22Rv1 (cell line): Measurements from ENCODE around the gene EHD4.

ENCODE experiments used
- H3K27ac ChIP-seq: fragments of 450-650 bp; 2 replicates; pipeline ENCODE4 v1.5.1; 2017
- ZFX ChIP-seq: fragments of 450-650 bp; IDR thresholded peaks from 2 replicates; pipeline ENCODE4 v1.6.1; 2017; ENCODE audit warnings: antibody characterized with exemption, borderline replicate concordance
- TF ChIP-seq, protein P1 (sequence below): fragments of 450-650 bp; IDR thresholded peaks from 2 replicates; pipeline ENCODE4 v1.5.1; 2017; ENCODE audit warnings: mild to moderate bottlenecking

Gene EHD4

DNA sequence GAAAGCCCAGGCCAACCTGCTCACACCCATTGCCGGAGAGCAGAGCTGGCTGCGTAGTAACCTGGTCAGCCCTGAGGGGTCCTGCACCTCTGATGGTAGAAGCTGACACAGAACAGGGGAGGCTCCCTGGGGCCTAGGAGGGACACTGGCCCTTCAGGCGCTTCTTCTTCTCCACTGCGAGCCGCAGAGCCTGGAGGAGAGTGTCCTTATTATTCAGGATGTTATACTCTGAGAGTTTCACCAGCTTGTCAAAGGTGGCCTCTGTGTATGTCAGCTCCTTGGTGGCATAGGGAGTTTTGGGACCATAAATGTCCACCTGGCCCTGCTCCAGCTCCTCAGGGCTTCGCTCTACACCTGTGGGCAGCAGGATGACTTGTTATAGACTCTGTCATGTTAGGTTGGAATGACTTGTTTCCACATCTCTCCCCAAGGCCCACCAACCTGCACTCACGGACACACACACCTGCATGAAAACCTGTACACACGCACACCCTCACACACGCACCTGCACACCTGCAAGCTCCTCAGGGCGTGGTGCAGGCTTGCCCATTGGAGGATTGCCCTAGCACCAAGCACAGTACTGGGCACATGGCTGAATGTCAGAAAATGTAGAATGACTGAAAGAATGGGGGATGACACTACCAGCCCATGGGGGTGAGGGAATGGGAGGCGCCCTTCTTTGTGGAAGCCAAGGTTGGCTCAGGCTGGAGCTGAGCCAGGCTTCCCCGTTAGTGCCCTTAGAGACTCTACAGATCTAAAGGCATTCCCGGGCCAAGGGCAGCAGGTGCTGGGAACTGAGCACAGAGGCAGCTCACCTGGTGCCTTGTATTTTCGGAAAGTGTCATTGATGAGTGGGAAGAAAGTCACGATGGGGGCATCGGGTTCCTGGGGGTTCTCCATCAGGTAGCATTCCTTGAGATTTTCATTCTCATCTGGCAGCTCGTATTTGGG, 11.5 kb upstream of the EHD4 start:
- TF ChIP-seq ZFX, result no peak
- TF ChIP-seq, protein P1, sequence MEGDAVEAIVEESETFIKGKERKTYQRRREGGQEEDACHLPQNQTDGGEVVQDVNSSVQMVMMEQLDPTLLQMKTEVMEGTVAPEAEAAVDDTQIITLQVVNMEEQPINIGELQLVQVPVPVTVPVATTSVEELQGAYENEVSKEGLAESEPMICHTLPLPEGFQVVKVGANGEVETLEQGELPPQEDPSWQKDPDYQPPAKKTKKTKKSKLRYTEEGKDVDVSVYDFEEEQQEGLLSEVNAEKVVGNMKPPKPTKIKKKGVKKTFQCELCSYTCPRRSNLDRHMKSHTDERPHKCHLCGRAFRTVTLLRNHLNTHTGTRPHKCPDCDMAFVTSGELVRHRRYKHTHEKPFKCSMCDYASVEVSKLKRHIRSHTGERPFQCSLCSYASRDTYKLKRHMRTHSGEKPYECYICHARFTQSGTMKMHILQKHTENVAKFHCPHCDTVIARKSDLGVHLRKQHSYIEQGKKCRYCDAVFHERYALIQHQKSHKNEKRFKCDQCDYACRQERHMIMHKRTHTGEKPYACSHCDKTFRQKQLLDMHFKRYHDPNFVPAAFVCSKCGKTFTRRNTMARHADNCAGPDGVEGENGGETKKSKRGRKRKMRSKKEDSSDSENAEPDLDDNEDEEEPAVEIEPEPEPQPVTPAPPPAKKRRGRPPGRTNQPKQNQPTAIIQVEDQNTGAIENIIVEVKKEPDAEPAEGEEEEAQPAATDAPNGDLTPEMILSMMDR, result no peak
- H3K27ac ChIP-seq, result no peak overlapping the region

DNA sequence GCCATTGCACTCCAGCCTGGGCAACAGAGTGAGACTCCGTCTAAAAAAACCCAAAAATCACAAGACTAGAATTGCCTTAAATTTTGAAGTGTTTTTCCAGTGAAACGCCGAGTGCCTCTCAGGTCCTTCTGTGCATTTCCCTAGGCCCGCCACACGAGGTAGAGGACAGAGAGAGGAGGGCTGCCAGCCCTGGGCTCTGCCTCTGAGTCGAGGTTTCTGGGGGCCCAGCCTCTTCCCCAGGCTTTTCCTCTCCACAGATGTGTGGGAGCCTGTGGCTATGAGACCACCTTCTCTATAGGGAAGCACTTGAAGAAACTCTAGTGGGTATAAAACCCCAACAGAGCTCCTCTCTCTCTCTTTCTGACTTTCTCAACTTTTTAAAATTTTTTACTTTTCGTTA, 10.9 kb upstream of the EHD4 start:
- H3K27ac ChIP-seq, result no peak overlapping the region
- TF ChIP-seq, protein P1, result no peak
- TF ChIP-seq ZFX, result no peak

DNA sequence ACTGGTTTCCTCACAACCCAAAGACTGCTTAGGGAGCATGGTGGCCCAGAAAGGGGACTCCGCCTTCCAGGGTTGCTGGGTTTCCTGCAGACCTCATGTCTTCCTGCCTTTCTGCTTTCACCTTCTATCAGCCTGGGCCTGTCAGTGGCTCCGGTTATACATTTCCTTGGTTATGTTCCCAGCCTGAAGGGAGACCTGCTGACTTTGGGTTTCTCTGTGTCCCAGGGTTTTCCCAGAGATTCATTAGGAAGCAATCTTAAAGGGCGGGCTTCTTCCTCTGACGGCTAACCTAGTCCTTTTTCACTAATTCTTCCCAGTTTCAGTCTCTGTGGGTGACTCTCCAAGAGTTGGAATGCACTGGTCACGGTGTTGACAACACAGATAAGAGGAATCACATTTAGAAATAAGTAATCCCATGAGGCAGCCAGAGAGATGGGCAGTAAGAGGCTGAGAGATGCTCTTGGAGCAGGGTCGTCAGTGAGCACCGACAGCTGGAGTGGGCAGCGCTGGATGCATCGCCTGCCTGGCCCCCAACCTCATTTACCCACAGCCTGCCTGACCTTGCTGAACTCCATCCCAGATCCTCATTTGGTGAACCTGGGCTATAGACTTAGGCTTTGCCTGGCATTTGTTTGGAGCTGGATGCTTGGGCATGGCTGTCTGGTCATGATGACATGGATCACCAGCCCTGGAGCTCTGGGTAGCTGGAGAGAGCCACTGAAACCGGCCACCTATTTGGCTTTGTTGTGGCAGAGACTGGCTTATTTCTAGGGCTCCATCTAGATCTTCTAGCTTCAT, 10.0 kb upstream of the EHD4 start:
- H3K27ac ChIP-seq, result no peak overlapping the region
- TF ChIP-seq, protein P1, result no peak
- no peak for TF ChIP-seq ZFX

DNA sequence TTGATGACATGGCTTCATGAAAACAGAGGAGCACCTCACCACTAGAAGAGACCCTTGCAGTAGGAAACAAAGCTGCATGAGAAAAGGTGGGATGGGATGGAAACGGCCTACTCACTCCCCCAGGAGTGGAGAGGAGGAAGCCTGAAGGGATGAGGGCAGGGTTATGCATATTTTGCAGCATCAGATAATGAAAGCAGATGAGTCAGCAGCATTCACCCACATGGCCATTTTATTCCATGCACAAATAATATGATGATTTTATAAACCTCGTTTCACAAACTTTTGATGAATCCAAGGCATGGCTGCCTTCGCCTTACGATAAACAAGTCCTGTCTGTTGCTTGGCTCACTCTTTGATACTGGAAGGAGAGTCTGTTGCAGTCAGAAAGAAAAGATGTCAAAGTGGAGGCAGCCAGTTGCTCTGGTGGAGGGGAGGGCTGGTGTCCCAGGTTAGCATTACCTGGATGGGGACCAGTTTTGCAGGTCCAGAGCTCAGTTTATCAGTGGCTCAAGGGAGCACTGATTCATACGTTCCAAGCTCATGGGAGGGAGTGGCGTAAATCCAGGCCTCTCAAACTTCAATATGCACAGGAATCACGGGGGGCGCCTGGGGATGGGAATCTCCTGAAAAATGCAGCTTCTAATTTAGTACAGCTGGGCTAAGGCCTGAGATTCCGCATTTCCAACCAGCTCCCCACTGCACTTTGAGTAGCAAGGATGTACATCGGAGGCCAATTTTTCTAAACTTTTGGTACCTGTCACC, 9.2 kb upstream of the EHD4 start:
- TF ChIP-seq, protein P1, result no peak
- no peak for TF ChIP-seq ZFX
- H3K27ac ChIP-seq, result no peak overlapping the region

DNA sequence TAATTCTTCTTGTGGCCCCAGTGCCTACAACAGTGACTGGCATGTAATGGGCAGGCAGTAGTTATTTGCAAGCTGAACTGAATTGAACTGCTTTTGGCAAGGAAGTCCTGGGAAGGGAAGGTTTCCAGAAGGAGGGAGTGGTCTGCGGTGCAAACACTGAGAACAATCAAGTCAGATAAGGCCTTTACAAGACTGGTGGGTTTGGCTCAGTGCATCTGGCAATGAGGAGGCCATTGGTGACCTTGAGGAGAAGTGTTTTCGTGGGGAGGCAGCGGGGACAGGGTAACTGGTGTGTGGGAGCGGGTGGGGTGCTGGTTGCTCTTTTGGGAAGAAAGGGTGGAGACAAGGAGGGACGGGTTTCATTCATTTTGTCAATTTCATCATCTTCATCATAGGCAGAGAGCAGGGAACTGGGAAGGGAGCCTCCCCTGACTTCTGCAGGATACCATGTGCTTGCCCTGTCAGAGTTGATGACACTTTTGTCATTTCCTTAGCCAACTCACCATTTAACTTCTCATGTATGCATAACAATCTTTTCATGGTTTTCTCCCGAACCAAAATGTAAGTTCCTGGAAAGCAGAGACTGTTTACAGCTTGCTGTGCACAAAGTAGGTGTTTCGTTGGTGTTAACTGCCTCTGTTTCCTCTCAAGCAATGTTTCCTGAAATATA, 8.4 kb upstream of the EHD4 start:
- H3K27ac ChIP-seq, result no peak overlapping the region
- TF ChIP-seq ZFX, result no peak
- TF ChIP-seq, protein P1, result no peak

DNA sequence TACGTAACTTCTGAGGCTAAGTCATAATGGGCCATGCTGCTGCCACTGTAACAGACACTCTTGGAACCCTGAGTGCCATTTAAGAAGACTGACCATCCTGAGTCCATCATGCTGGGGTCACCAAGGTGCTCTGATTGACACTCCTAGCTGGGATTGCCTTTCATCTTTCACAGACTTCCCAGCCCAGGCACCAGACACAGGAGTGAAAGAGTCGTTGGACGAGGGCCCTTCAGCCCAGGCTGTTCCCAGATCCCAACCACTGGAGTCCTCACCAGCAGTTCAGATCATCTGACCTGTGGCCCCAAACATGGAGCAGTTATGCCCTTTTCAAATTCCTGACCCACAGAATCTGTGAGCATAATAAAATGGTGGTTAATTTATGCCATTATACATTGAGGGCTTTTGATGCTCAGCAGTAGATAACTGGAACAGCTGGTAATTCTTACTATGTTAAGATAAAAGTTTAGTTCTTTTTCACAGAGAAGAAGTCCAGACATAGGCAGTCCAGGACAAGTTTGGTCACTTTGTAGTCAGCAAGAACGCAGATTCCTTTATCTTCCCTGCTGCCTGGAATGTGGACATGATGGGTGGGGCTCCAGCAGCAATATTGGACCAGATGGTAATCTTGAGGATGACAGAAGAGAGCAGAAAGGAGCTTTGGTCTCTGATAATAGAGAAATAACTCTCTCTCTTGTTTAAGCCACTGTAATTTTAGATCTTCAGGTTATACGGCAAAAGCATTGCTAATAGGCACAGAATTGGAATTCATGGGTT, 7.3 kb upstream of the EHD4 start:
- TF ChIP-seq ZFX, result no peak
- H3K27ac ChIP-seq, result no peak overlapping the region

DNA sequence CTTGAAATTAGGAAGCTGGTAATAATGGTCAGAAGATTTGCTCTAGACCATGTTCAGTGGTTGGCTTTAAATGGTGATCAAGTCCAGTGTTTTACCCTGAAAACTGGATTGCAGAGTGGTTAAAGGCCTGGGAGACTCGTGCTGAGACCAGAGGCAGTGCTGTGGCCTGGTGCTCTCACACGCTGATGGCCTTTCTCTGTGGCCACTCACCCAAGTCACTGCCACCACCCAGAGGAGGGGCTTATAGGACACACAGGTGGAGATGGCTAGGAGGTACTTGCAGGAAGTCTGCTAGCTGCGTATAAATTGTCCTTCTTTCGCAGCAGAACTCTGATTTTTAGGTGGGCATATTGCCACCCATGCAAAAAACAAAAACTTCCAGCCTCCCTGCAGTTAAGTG, 6.2 kb upstream of the EHD4 start:
- TF ChIP-seq ZFX, result no peak
- TF ChIP-seq, protein P1, result no peak
- no peak overlapping the region for H3K27ac ChIP-seq
